Parathyroid adenoma (tissue), 2 donors: ENCODE data around the gene RSPH9.

Experiments
- H2AFZ ChIP-seq: fragments of 300-600 bp; sonication (generic); one replicate; pipeline ENCODE4 v1.7.0; 2017; ENCODE audit warnings: antibody characterized with exemption, mild to moderate bottlenecking
- H3K27ac ChIP-seq: fragments of 300-600 bp; sonication (generic); one replicate; pipeline ENCODE4 v1.7.0; 2017
- H3K27me3 ChIP-seq: fragments of 300-600 bp; sonication (generic); one replicate; pipeline ENCODE4 v1.7.0; 2017; ENCODE audit warnings: low read length; ENCODE audit not compliant: control insufficient read depth, insufficient read depth
- H3K36me3 ChIP-seq: fragments of 300-600 bp; sonication (generic); one replicate; pipeline ENCODE4 v1.7.0; 2017; ENCODE audit warnings: low read length; ENCODE audit not compliant: control insufficient read depth, insufficient read depth
- H3K4me1 ChIP-seq: fragments of 300-600 bp; sonication (generic); one replicate; pipeline ENCODE4 v1.7.0; 2017; ENCODE audit warnings: control low read depth
- H3K4me2 ChIP-seq: fragments of 300-600 bp; sonication (generic); one replicate; pipeline ENCODE4 v1.7.0; 2017; ENCODE audit warnings: low read length
- H3K4me3 ChIP-seq: fragments of 300-600 bp; sonication (generic); one replicate; pipeline ENCODE4 v1.7.0; 2017; ENCODE audit warnings: low read depth, low read length
- H3K79me2 ChIP-seq: fragments of 300-600 bp; sonication (generic); one replicate; pipeline ENCODE4 v1.7.0; 2017; ENCODE audit warnings: control low read depth
- H3K9ac ChIP-seq: fragments of 300-600 bp; sonication (generic); one replicate; pipeline ENCODE4 v1.7.0; 2017; ENCODE audit warnings: mild to moderate bottlenecking
- H3K9me3 ChIP-seq: fragments of 300-600 bp; sonication (generic); one replicate; pipeline ENCODE4 v1.7.0; 2017; ENCODE audit warnings: low read length; ENCODE audit not compliant: control insufficient read depth
- TF ChIP-seq, protein P1 (sequence below): fragments of 300-600 bp; sonication (generic); IDR thresholded peaks from one replicate; pipeline ENCODE4 v1.7.0; 2017; ENCODE audit warnings: antibody characterized with exemption, mild to moderate bottlenecking
- donor health status: primary hyperparathyroidism.

The RSPH9 gene

DNA sequence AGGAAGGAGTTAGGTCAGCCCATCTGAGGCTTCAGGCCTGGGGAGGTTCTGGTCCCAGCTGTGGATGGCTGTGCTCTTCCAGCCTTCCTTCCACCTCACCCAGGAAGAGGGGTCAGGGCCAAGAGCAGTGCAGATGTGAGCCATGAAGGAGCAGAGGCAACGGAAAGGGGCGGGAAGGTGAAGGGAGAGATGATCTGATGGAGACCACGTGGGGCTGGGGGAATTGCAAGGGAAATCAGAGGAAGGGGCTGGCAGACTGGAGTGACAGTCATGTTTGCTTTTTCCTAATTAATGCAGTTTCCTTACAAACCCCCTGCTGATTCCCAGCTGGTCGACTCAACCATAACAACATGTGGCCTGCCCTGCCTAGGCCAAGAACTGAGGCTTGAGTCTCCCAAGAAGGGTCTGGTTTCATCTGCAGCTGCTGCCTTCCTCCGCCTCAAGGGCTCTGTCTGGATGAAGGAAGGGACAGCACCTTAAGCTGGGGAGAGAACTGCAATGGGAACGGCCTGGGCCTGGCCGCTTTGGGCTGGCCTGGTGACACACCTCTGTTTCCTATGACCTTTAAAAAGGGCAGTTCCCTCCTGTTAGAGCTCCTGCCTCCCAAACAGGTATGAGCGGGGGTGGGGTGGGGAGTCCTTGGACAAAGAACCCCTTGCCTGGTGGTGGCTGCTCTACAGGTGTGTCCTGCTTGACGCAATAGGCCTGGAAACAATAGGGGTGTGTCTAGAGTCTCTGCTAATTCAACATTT is 50.6 kb downstream of the RSPH9 start:
- H3K4me3 ChIP-seq = no peak overlapping the region
- H2AFZ ChIP-seq = no peak overlapping the region
- no peak overlapping the region for H3K4me2 ChIP-seq
- no peaks in the 10 kb centered on the region for H3K36me3 ChIP-seq
- H3K9me3 ChIP-seq = no peaks in the 10 kb centered on the region
- H3K79me2 ChIP-seq = no peaks in the 10 kb centered on the region
- H3K9ac ChIP-seq = no peak overlapping the region
- TF ChIP-seq, protein P1, sequence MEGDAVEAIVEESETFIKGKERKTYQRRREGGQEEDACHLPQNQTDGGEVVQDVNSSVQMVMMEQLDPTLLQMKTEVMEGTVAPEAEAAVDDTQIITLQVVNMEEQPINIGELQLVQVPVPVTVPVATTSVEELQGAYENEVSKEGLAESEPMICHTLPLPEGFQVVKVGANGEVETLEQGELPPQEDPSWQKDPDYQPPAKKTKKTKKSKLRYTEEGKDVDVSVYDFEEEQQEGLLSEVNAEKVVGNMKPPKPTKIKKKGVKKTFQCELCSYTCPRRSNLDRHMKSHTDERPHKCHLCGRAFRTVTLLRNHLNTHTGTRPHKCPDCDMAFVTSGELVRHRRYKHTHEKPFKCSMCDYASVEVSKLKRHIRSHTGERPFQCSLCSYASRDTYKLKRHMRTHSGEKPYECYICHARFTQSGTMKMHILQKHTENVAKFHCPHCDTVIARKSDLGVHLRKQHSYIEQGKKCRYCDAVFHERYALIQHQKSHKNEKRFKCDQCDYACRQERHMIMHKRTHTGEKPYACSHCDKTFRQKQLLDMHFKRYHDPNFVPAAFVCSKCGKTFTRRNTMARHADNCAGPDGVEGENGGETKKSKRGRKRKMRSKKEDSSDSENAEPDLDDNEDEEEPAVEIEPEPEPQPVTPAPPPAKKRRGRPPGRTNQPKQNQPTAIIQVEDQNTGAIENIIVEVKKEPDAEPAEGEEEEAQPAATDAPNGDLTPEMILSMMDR = no peak
- no peak overlapping the region for H3K27ac ChIP-seq
- H3K27me3 ChIP-seq = no peaks in the 10 kb centered on the region
- H3K4me1 ChIP-seq = peaks cover 13% of the 10 kb centered on the region

DNA sequence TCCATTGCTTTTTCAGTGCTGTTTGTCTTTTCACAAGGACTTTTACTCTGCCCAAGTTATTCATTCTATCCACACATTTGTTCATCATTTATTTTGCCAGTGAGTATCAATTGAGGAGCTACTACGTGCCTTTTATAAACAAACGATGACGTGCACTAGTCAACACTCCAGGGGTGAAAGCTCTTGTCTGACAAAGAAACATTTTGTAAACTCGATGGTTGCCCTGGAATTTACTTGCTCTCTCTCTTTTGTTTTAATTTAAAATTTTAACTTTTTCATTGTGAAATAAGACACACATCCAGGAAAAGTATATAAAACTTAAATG is 51.1 kb downstream of the RSPH9 start:
- H3K27ac ChIP-seq = no peak overlapping the region

DNA sequence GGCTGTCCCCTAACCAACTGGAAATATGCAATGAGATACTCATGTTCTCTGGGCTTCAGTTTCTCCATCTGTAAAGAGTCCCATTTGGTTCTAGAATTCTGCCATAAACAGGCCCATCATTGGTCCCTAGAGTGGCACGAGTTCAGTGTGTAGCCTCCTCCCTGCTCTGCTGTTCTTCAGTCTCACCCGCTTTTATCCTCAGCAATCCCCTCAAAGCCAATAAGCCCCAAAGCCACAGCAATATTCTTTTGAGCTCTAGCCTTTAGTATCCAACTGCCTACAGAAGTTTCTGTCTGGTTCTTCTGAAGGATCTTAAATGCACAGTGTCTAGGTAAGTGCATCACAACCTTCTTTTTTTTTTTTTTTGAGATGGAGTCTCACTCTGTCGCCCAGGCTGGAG is 52.6 kb downstream of the RSPH9 start:
- no peaks in the 10 kb centered on the region for H3K79me2 ChIP-seq
- H3K9ac ChIP-seq = no peak overlapping the region
- H3K27ac ChIP-seq = no peak overlapping the region
- no peak overlapping the region for H3K4me2 ChIP-seq
- H2AFZ ChIP-seq = no peak overlapping the region
- H3K27me3 ChIP-seq = no peaks in the 10 kb centered on the region
- no peak overlapping the region for H3K4me3 ChIP-seq
- H3K9me3 ChIP-seq = no peaks in the 10 kb centered on the region
- peaks cover 18% of the 10 kb centered on the region for H3K4me1 ChIP-seq
- no peaks in the 10 kb centered on the region for H3K36me3 ChIP-seq
- TF ChIP-seq, protein P1 = no peak

More for the DNA sequence above, 51.1 kb downstream of the RSPH9 start:
- H3K4me3 ChIP-seq = no peak overlapping the region
- TF ChIP-seq, protein P1 = no peak
- no peak overlapping the region for H3K4me2 ChIP-seq
- no peaks in the 10 kb centered on the region for H3K36me3 ChIP-seq
- no peaks in the 10 kb centered on the region for H3K9me3 ChIP-seq
- H2AFZ ChIP-seq = no peak overlapping the region
- peaks cover 13% of the 10 kb centered on the region for H3K4me1 ChIP-seq
- H3K79me2 ChIP-seq = no peaks in the 10 kb centered on the region
- H3K9ac ChIP-seq = no peak overlapping the region
- no peaks in the 10 kb centered on the region for H3K27me3 ChIP-seq

DNA sequence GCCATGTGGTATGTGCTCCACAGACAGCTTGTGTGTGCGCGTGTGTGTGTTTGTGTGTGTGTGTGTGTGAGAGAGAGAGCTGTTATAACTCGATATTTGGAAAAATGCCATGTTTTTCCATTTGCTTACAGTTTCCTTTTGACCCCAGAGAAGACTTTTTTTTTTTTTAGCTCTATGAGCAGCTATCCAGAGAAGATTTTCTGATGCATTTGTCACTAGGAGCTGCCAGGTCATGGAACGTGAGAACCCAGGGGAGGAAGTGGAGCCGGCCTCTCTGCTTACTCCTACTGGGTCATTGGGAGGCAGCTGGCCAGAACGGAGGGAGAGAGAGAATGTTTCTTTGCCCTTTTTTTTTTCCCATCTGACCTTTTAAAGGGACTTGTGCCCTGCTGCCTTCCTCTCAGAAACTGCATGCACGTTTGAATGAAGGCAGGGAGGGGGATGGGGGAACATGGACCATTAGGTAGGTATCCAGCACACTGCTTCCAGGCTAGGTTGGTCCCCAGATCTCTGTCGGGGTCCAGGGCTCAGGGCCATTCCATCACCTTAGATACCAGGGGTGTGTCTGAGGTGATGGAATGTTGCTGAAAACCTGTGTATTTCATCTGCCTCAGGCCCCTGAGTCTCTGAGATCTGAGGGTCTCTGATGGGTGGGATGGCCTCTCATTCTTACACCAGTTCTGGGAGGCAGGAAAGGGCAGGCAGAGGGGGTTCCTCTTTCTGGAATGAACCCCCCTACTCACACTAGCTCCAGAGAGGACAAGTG is 53.9 kb downstream of the RSPH9 start:
- Histone ChIP-seq H3K4me1 (peaks cover 29% of the 10 kb centered on the region), H2AFZ (peak overlapping the region; percentile 19), H3K79me2 (no peaks in the 10 kb centered on the region), H3K9ac (peak overlapping the region; percentile 3), H3K9me3 (no peaks in the 10 kb centered on the region), H3K27ac (peak overlapping the region; percentile 76), H3K36me3 (no peaks in the 10 kb centered on the region), H3K4me2 (peak overlapping the region; percentile 30), H3K27me3 (no peaks in the 10 kb centered on the region), H3K4me3 (no peak overlapping the region)
- TF ChIP-seq, protein P1 = no peak
